ENCODE data around the gene SERINC2.

GRCh38 chr1:31396633-31397351 lies 16.2 kb upstream of the SERINC2 start:
- TF ChIP-seq, protein P1, sequence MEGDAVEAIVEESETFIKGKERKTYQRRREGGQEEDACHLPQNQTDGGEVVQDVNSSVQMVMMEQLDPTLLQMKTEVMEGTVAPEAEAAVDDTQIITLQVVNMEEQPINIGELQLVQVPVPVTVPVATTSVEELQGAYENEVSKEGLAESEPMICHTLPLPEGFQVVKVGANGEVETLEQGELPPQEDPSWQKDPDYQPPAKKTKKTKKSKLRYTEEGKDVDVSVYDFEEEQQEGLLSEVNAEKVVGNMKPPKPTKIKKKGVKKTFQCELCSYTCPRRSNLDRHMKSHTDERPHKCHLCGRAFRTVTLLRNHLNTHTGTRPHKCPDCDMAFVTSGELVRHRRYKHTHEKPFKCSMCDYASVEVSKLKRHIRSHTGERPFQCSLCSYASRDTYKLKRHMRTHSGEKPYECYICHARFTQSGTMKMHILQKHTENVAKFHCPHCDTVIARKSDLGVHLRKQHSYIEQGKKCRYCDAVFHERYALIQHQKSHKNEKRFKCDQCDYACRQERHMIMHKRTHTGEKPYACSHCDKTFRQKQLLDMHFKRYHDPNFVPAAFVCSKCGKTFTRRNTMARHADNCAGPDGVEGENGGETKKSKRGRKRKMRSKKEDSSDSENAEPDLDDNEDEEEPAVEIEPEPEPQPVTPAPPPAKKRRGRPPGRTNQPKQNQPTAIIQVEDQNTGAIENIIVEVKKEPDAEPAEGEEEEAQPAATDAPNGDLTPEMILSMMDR (IDR thresholded peaks at IDR 0.05; ENCODE audit: insufficient read depth, low read depth, low read length), result peak; percentile 19
- TF ChIP-seq EZH2 (IDR thresholded peaks at IDR 0.05; ENCODE audit: insufficient read depth, low read length), result no peak

All from astrocyte (in vitro differentiated cells and primary cell).